Ishikawa (cell line): ENCODE data around the gene KRT17.
A peak's percentile ranks its signal among the peaks of the same experiment; 100 is the strongest.

Experiments
- CEBPB ChIP-seq: IDR thresholded peaks from 2 replicates; pipeline ENCODE4 v1.6.1; 2012
- CREB1 ChIP-seq: IDR thresholded peaks from 2 replicates; pipeline ENCODE4 v1.6.1; 2012; ENCODE audit warnings: low read depth
- EGR1 ChIP-seq: IDR thresholded peaks from 2 replicates; pipeline ENCODE4 v1.6.1; 2012
- EP300 ChIP-seq: IDR thresholded peaks from 2 replicates; pipeline ENCODE4 v1.6.1; 2012; ENCODE audit warnings: borderline replicate concordance
- FOXM1 ChIP-seq: IDR thresholded peaks from 2 replicates; pipeline ENCODE4 v1.6.1; 2012; ENCODE audit warnings: low read depth, borderline replicate concordance
- MAX ChIP-seq: IDR thresholded peaks from 2 replicates; pipeline ENCODE4 v1.6.1; 2012
- NFIC ChIP-seq: IDR thresholded peaks from 2 replicates; pipeline ENCODE4 v1.6.1; 2012
- RAD21 ChIP-seq: IDR thresholded peaks from 2 replicates; pipeline ENCODE4 v1.6.1; 2012; ENCODE audit warnings: low read depth
- REST ChIP-seq: IDR thresholded peaks from 2 replicates; pipeline ENCODE4 v1.6.1; 2012; ENCODE audit warnings: low read depth, mild to moderate bottlenecking
- TAF1 ChIP-seq: IDR thresholded peaks from 2 replicates; pipeline ENCODE4 v1.6.1; 2012; ENCODE audit warnings: low read depth, mild to moderate bottlenecking
- TCF12 ChIP-seq: IDR thresholded peaks from 2 replicates; pipeline ENCODE4 v1.6.1; 2012; ENCODE audit warnings: low read depth
- TEAD4 ChIP-seq: IDR thresholded peaks from 2 replicates; pipeline ENCODE4 v1.6.1; 2012
- USF1 ChIP-seq: IDR thresholded peaks from 2 replicates; pipeline ENCODE4 v1.6.1; 2012
- YY1 ChIP-seq: IDR thresholded peaks from 2 replicates; pipeline ENCODE4 v1.6.1; 2012; ENCODE audit warnings: low read depth
- ZBTB7A ChIP-seq: IDR thresholded peaks from 2 replicates; pipeline ENCODE4 v1.6.1; 2012; ENCODE audit warnings: low read depth

The KRT17 gene

GRCh38 chr17:41657176-41657754 is 32.9 kb upstream of the KRT17 start:
- TF ChIP-seq EP300 (no peak), REST (no peak), EGR1 (no peak), FOXM1 (no peak), RAD21 (no peak), ZBTB7A (no peak), NFIC (no peak), TEAD4 (no peak), YY1 (no peak), CEBPB (no peak), TAF1 (no peak), CREB1 (no peak), MAX (no peak), TCF12 (no peak), USF1 (no peak)

- TF ChIP-seq REST (no peak), CEBPB (no peak), TCF12 (no peak), NFIC (no peak)
These were observed 32.1 kb upstream of the KRT17 start for GRCh38 chr17:41656249-41657023.

- TF ChIP-seq USF1 (no peak), ZBTB7A (peak; percentile 41; the same call in 1 of the 2 replicates), TAF1 (no peak), NFIC (peak; percentile 71), EP300 (peak; percentile 61; the same call in 1 of the 2 replicates), TEAD4 (0 out of 2 replicates have a peak, but pooled peaks have one; percentile 28), YY1 (0 out of 2 replicates have a peak, but pooled peaks have one; percentile 14), REST (no peak), MAX (peak; percentile 25; the same call in 1 of the 2 replicates), EGR1 (0 out of 2 replicates have a peak, but pooled peaks have one; percentile 42), TCF12 (peak; percentile 84)
These were observed 31.3 kb upstream of the KRT17 start for GRCh38 chr17:41655611-41656111.
